ENCODE data around the gene PTPRG.
"Not testable (repeated sequence)": the region's sequence is repeated elsewhere in the genome, so short reads cannot be mapped to it uniquely, and the experiment has no call there.

PTPRG gene

GRCh38 chr3:61707492-61707891 lies 146.1 kb downstream of the PTPRG start:
- TF ChIP-seq EZH2phosphoT487 (IDR thresholded peaks at IDR 0.05; ENCODE audit: borderline replicate concordance) (no peak), CTCF (conservative IDR thresholded peaks at IDR 0.05; ENCODE audit: low read length) (no peak)
- H3K36me3 ChIP-seq (ENCODE audit: insufficient read depth, low read length), result no peaks in the 10 kb centered on the region
- H3K27me3 ChIP-seq (ENCODE audit: insufficient read depth, low read length, poor library complexity, severe bottlenecking), result no peaks in the 10 kb centered on the region
- no peak overlapping the region for H3K4me3 ChIP-seq (ENCODE audit: low read length, poor library complexity, severe bottlenecking)
- no peak overlapping the region for H3K4me2 ChIP-seq (ENCODE audit: low read depth, low read length, poor library complexity, severe bottlenecking)
- no peaks in the 10 kb centered on the region for H3F3A ChIP-seq (ENCODE audit: low read depth)
- H3K9me3 ChIP-seq (ENCODE audit: insufficient read depth, low read depth, low read length), result no peaks in the 10 kb centered on the region
- H3K4me1 ChIP-seq (ENCODE audit: insufficient read depth, low read length, poor library complexity, severe bottlenecking), result peaks cover 7% of the 10 kb centered on the region
- no peak overlapping the region for H3K9ac ChIP-seq (ENCODE audit: low read depth, low read length, poor library complexity, severe bottlenecking)
- H4K20me1 ChIP-seq (ENCODE audit: insufficient read depth, low read length, poor library complexity, severe bottlenecking), result no peaks in the 10 kb centered on the region
- no peaks in the 10 kb centered on the region for H3K79me2 ChIP-seq (ENCODE audit: insufficient read depth, low read length)
- H3K9me2 ChIP-seq (replicated peaks; ENCODE audit: low read depth, low read length), result no peaks in the 10 kb centered on the region
- H2AFZ ChIP-seq (ENCODE audit: low read length), result no peak overlapping the region

GRCh38 chr3:61710920-61711319 lies 149.5 kb downstream of the PTPRG start:
- H3K9me2 ChIP-seq (replicated peaks; ENCODE audit: low read depth, low read length); H2AFZ ChIP-seq (ENCODE audit: low read length); H3K27me3 ChIP-seq (ENCODE audit: insufficient read depth, low read length, poor library complexity, severe bottlenecking); H3K9ac ChIP-seq (ENCODE audit: low read depth, low read length, poor library complexity, severe bottlenecking); H3K79me2 ChIP-seq (ENCODE audit: insufficient read depth, low read length); H3K36me3 ChIP-seq (ENCODE audit: insufficient read depth, low read length); H3K4me2 ChIP-seq (ENCODE audit: low read depth, low read length, poor library complexity, severe bottlenecking); H3K4me1 ChIP-seq (ENCODE audit: insufficient read depth, low read length, poor library complexity, severe bottlenecking); H3F3A ChIP-seq (ENCODE audit: low read depth); H3K9me3 ChIP-seq (ENCODE audit: insufficient read depth, low read depth, low read length); H3K4me3 ChIP-seq (ENCODE audit: low read length, poor library complexity, severe bottlenecking); H4K20me1 ChIP-seq (ENCODE audit: insufficient read depth, low read length, poor library complexity, severe bottlenecking): not testable (repeated sequence)

- H3K4me1 ChIP-seq (ENCODE audit: insufficient read depth, low read length, poor library complexity, severe bottlenecking), result no peaks in the 10 kb centered on the region
- H3K9me3 ChIP-seq (ENCODE audit: insufficient read depth, low read depth, low read length), result no peaks in the 10 kb centered on the region
- H3K27me3 ChIP-seq (ENCODE audit: insufficient read depth, low read length, poor library complexity, severe bottlenecking), result no peaks in the 10 kb centered on the region
- no peak overlapping the region for H3K4me3 ChIP-seq (ENCODE audit: low read length, poor library complexity, severe bottlenecking)
- H3K4me2 ChIP-seq (ENCODE audit: low read depth, low read length, poor library complexity, severe bottlenecking), result no peak overlapping the region
- H2AFZ ChIP-seq (ENCODE audit: low read length), result no peak overlapping the region
- no peaks in the 10 kb centered on the region for H3K36me3 ChIP-seq (ENCODE audit: insufficient read depth, low read length)
- H4K20me1 ChIP-seq (ENCODE audit: insufficient read depth, low read length, poor library complexity, severe bottlenecking), result no peaks in the 10 kb centered on the region
- no peaks in the 10 kb centered on the region for H3F3A ChIP-seq (ENCODE audit: low read depth)
- no peaks in the 10 kb centered on the region for H3K9me2 ChIP-seq (replicated peaks; ENCODE audit: low read depth, low read length)
- no peaks in the 10 kb centered on the region for H3K79me2 ChIP-seq (ENCODE audit: insufficient read depth, low read length)
- TF ChIP-seq CTCF (conservative IDR thresholded peaks at IDR 0.05; ENCODE audit: low read length), result no peak
- TF ChIP-seq EZH2phosphoT487 (IDR thresholded peaks at IDR 0.05; ENCODE audit: borderline replicate concordance), result no peak
- no peak overlapping the region for H3K9ac ChIP-seq (ENCODE audit: low read depth, low read length, poor library complexity, severe bottlenecking)
These were observed 152.9 kb downstream of the PTPRG start for GRCh38 chr3:61714225-61714624.

GRCh38 chr3:61715886-61716527 lies 154.6 kb downstream of the PTPRG start:
- Histone ChIP-seq H3K36me3 (ENCODE audit: insufficient read depth, low read length) (no peaks in the 10 kb centered on the region), H2AFZ (ENCODE audit: low read length) (no peak overlapping the region), H3K9ac (ENCODE audit: low read depth, low read length, poor library complexity, severe bottlenecking) (no peak overlapping the region), H3K9me3 (ENCODE audit: insufficient read depth, low read depth, low read length) (no peaks in the 10 kb centered on the region), H3K9me2 (replicated peaks; ENCODE audit: low read depth, low read length) (no peaks in the 10 kb centered on the region), H3K79me2 (ENCODE audit: insufficient read depth, low read length) (no peaks in the 10 kb centered on the region), H3K4me3 (ENCODE audit: low read length, poor library complexity, severe bottlenecking) (no peak overlapping the region), H4K20me1 (ENCODE audit: insufficient read depth, low read length, poor library complexity, severe bottlenecking) (no peaks in the 10 kb centered on the region), H3K4me1 (ENCODE audit: insufficient read depth, low read length, poor library complexity, severe bottlenecking) (no peaks in the 10 kb centered on the region), H3K27me3 (ENCODE audit: insufficient read depth, low read length, poor library complexity, severe bottlenecking) (no peaks in the 10 kb centered on the region), H3K4me2 (ENCODE audit: low read depth, low read length, poor library complexity, severe bottlenecking) (no peak overlapping the region), H3F3A (ENCODE audit: low read depth) (no peaks in the 10 kb centered on the region)
- TF ChIP-seq CTCF (conservative IDR thresholded peaks at IDR 0.05; ENCODE audit: low read length) (no peak), EZH2phosphoT487 (IDR thresholded peaks at IDR 0.05; ENCODE audit: borderline replicate concordance) (no peak)

GRCh38 chr3:61716693-61717092 lies 155.3 kb downstream of the PTPRG start:
- H3K9me3 ChIP-seq (ENCODE audit: insufficient read depth, low read depth, low read length); H3K4me1 ChIP-seq (ENCODE audit: insufficient read depth, low read length, poor library complexity, severe bottlenecking); H3K4me3 ChIP-seq (ENCODE audit: low read length, poor library complexity, severe bottlenecking); H3K27me3 ChIP-seq (ENCODE audit: insufficient read depth, low read length, poor library complexity, severe bottlenecking); H2AFZ ChIP-seq (ENCODE audit: low read length); H4K20me1 ChIP-seq (ENCODE audit: insufficient read depth, low read length, poor library complexity, severe bottlenecking); H3K9me2 ChIP-seq (replicated peaks; ENCODE audit: low read depth, low read length); H3K9ac ChIP-seq (ENCODE audit: low read depth, low read length, poor library complexity, severe bottlenecking); H3F3A ChIP-seq (ENCODE audit: low read depth); H3K79me2 ChIP-seq (ENCODE audit: insufficient read depth, low read length); H3K4me2 ChIP-seq (ENCODE audit: low read depth, low read length, poor library complexity, severe bottlenecking); H3K36me3 ChIP-seq (ENCODE audit: insufficient read depth, low read length): not testable (repeated sequence)

Measured in Loucy (cell line).